GM21717 (cell line): ENCODE results near the gene PDIK1L.

Experiments
- ATAC-seq: cut with Tn5 transposase; IDR thresholded peaks from one replicate; pipeline ENCODE4 v1.9.1; 2021; ENCODE audit warnings: mild to moderate bottlenecking, moderate library complexity; ENCODE audit not compliant: unreplicated experiment

Gene PDIK1L

GRCh38 chr1:26153966-26154532 is 42.4 kb downstream of the PDIK1L start:
- no peak for ATAC-seq

- no peak for ATAC-seq
Observed at GRCh38 chr1:26154750-26155149, 43.1 kb downstream of the PDIK1L start.

GRCh38 chr1:26155370-26156284 is 44.0 kb downstream of the PDIK1L start:
- ATAC-seq: no peak

GRCh38 chr1:26156285-26157038 is 44.8 kb downstream of the PDIK1L start:
- no peak for ATAC-seq

DNA sequence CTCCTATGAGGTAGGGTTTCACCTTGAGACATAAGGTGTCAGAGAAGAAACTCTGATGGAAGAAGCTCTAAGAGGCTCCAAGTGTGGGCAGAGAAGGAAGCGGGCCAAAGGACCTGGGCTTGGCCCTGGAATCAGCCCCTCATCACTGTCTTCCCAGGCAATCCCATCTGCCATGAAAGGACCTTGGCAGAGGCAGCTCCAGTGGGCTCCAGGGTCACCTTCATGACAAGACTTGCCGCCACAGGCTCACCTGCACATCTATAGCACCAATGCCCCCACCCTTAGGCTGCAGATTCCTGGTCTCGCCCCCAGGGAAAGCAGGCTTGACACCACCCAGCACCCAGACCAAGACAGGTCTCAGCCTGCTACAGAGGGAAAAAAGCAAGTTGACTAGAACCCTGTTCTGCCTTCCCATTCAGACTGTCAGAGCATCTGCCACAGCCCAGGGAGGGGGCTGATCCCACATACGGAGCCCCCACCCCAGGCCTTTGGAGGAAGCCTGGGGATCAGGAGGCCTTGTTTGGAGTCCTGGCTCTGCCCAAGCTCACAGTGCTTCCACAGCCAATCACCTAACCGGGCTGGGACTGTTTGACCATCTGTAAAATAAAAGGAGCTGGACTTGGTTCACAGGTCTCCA is 46.8 kb downstream of the PDIK1L start:
- ATAC-seq: no peak

- no peak for ATAC-seq
Observed at GRCh38 chr1:26158908-26159742, 47.5 kb downstream of the PDIK1L start, which contains the start of gene FAM110D. Gene FAM110D (plus strand): TSS chr1:26159079. CDS start chr1:26161292, 2,213 bp downstream.

- ATAC-seq: no peak
Observed at GRCh38 chr1:26159743-26160039, 48.1 kb downstream of the PDIK1L start.

DNA sequence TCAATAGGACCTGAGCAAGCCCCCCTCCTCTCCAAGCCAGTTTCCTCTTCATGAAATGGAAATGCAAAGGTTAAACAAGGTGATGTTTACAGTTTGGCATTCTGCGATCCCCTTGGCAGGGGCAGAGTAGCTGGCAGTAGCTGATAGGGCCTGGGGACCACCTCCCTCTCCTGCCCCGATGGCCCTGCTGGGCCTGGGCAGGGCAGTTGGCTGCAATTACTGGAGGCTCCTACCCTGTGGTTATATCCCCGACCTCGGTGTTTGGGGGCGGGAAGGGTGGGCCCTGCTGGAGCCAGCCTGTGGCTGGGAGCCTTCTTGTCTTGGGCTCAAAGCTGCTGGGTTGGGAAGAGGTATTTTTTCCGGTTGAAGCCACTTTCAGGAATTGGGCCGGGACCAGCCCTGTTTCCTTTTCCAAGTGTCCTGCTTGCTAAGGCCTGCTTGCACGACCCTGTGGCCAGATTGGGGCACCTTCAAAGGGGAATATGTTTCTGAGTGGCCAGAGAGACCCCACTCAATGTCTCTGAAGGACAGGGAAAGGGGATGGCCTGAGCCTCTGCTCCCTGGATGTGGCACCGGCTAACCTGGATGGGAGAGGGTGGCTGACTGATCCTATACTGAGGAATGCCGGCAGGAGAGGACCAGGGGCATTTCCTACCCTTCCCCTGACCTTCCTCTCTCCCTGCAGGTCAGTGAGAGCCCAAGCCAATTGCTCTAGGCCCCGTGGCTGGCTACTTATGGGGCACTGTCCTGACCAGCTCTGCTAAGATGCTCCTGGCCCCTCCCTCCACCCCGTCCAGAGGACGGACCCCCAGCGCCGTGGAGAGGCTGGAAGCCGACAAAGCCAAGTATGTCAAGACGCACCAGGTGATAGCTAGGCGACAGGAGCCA is 49.1 kb downstream of the PDIK1L start:
- no peak for ATAC-seq

DNA sequence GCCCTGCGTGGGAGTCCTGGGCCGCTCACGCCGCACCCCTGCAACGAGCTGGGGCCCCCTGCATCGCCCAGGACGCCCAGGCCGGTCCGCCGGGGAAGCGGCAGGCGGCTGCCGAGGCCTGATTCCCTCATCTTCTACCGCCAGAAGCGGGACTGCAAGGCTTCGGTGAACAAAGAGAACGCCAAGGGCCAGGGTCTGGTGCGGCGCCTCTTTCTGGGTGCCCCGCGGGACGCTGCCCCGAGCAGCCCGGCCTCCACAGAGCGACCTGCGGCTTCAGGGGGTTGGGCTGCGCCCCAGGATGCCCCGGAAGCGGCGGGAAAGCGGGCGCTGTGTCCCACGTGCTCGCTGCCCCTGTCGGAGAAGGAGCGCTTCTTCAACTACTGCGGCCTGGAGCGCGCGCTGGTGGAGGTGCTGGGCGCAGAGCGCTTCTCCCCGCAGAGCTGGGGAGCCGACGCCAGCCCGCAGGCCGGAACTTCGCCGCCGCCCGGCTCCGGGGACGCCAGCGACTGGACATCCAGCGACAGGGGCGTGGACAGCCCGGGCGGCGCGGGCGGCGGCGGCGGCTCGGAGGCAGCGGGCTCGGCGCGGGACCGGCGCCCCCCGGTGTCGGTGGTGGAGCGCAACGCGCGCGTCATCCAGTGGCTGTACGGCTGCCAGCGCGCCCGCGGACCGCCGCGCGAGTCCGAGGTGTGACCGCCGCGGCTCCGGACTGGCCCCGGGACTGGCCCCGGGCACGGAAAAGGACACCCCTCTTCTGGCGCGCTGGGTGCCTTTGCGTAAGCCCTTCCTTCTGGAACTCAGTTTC is 50.0 kb downstream of the PDIK1L start:
- no peak for ATAC-seq

GRCh38 chr1:26162220-26162709 is 50.6 kb downstream of the PDIK1L start:
- ATAC-seq: no peak

DNA sequence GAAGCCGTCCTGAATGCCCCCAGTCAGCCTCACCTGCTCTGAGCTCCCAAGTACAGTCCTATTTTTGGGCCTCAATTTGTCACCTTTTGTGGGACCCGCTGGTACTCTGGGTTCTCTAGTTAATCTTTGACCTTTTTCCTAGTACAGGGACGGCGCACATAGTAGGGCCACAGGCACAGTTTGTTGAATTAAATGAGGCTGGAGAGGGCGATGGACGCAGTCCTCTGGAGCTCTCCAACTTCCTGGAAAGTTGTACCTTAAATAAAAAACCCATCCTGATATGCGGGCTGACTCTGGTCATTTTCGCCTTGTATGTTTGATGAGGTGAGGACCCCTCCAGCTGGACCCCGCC is 52.0 kb downstream of the PDIK1L start:
- no peak for ATAC-seq

DNA sequence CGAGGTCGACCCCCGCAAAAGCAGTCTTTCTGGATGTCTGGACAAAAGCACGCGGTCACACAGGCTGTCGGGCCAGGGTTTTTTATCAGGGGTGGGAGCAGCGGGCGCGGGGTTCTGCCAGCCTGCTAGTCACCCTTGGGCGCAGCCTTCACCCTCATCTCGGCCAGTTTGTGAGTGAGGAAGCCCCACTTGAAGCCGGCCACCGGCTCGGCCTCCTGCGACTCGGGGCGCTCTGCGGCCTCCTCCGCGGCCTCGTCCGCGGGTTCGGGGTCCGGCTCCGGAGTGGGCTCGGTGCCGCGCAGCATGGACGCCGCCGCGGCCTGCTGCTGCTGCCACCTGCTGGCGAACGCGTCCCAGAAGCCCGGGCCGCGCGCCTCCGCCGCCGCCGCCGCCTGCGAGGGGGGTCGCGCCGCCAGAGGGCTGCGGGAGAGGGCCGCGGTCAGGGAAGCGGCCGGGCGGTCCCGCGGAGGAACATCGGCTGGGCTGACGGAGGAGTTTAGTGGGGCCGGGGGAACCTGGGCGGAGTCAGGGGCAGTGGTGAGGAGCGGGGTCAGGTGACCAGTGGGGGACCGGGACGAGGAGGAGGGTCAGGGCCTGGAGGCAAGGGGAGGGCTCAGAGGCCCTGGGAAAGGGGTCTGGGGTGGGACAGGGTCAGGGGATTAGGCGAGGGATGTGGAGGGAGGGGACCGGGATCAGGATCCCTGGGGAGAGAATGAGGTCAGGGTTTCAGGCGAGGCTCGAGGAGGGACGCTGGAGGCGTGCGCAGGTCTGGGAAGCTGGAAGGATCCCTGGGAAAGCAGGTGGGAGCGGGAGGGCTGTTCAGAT is 52.6 kb downstream of the PDIK1L start:
- ATAC-seq: no peak

DNA sequence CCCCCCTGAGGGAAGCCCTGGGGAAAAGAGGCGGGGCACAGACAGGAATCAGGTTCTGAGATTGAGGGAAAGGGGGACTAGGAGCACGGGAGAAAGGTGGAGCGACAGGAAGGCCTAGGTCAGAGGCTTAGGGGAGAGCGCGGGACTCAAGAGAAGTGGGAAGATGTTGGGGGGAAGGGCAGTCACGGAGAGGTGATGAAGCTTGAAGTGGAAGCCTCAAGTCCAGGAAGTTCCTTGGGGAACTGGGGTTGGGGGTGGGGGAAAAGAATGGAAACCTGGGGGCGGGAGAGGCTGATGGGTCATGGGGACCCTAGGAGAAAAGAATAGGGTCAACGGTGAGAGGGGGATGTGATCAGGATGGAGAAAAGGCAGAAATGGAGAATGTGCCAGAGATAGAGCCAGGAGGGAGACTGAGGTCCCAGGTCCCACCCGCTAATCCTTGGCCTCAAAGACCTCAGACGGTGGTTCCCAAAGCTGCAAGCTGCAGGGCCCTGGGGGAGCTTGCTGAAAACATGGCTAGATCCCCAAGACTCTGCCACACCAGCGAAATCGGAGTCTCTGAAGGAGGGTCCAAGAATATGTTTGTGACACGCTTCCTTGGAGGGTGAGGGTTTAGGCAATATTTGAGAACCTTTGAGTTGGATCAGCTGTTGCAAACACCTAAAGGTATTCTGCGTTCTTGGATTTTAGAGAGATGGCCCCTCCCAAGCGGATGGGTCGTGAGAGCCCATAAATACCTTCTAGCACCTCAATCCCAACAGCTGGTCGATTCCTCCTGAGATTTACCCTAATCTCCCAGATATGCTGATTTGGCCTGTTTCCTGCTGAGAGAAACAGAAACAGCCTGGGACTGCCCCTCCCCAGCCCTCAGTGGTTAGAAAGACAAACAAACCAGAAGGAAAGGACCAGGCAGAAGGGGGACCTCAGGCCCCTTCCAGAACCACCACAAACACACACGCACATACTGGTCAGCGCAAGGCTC is 53.5 kb downstream of the PDIK1L start:
- no peak for ATAC-seq

GRCh38 chr1:26166719-26167281 is 55.2 kb downstream of the PDIK1L start:
- no peak for ATAC-seq

DNA sequence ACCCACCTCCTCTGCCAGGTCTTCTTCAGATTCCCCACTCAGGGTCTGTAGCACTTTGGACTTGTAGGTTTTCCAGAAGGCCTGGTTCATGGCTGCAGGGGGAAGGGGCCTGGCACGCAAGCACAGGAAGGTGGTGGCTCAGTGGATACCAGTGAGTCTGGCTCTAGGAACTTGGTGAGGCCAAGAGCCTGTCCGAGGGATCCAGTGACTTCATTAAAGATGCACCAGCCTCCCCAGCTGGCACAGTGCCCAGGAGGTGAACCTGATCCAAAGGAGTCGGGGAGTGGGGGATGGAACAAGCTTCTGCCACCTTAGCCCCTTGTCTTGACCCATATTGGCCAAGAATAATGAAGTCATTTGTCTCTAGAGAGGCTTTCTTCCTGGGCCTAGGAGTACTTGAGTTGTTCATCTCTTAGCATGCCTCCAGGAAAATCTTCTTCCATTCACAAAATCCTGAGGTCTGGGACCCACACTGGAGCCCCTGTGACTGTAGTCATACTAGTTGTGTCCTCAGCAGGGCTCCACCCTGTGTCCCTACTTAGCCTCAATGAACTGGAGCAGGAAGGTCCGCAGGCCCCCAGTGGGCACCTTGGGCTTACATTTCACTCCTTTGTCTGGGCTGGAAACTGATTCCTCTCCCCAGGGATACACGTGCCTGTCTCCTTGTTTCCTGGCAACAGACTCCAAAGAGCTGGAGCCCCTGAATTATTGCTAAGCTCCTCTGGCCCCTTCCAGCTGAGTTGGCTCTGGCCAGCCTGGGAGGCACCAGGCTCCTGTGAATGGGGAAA is 57.0 kb downstream of the PDIK1L start, which contains the start of gene C1orf232:
TSS of gene C1orf232 (minus strand) at position 554 of the 788 bp plus-strand sequence. CDS start at position 90, 464 bp downstream.
- ATAC-seq: no peak
